HepG2 (cell line): ENCODE measurements around the gene UBE2I. TPM values are rescaled to one million over a fixed set of nuclear protein-coding genes. Genes with fewer than 3 reads are reported as not detected.

Source experiments
- HHEX ChIP-seq: IDR thresholded peaks from 2 replicates; pipeline ENCODE4 v1.6.1; 2016; ENCODE audit warnings: control low read depth
- HNRNPH1 ChIP-seq: fragments of 200-400 bp; formaldehyde crosslinking; optimal IDR thresholded peaks from 2 replicates; pipeline ENCODE3; 2017; ENCODE audit warnings: mild to moderate bottlenecking, low read depth, low read length
- KDM5B ChIP-seq: sonication (generic); formaldehyde crosslinking; IDR thresholded peaks from 2 replicates; pipeline ENCODE4 v1.4.0; 2020; ENCODE audit warnings: missing genetic modification reagents, mild to moderate bottlenecking, borderline replicate concordance
- MTF2 ChIP-seq: sonication (generic); formaldehyde crosslinking; IDR thresholded peaks from 2 replicates; pipeline ENCODE4 v1.5.0; 2020; ENCODE audit warnings: missing genetic modification reagents, borderline replicate concordance
- PLRG1 ChIP-seq: fragments of 450-650 bp; conservative IDR thresholded peaks from 2 replicates; pipeline ENCODE4 v1.6.1; 2016
- SMARCC2 ChIP-seq: fragments of 450-650 bp; IDR thresholded peaks from 2 replicates; pipeline ENCODE4 v1.6.1; 2017; ENCODE audit warnings: antibody characterized with exemption, mild to moderate bottlenecking
- TP53 ChIP-seq: sonication (generic); formaldehyde crosslinking; conservative IDR thresholded peaks from 2 replicates; pipeline ENCODE4 v1.4.0; 2020; ENCODE audit warnings: missing genetic modification reagents
- ZFP37 ChIP-seq: sonication (generic); formaldehyde crosslinking; IDR thresholded peaks from 2 replicates; pipeline ENCODE4 v1.4.0; 2020; ENCODE audit warnings: missing genetic modification reagents, borderline replicate concordance
- ZFP41 ChIP-seq: sonication (generic); formaldehyde crosslinking; IDR thresholded peaks from 2 replicates; pipeline ENCODE4 v1.4.0; 2020; ENCODE audit warnings: mild to moderate bottlenecking, missing genetic modification reagents, borderline replicate concordance
- ZNF234 ChIP-seq: sonication (generic); formaldehyde crosslinking; conservative IDR thresholded peaks from 2 replicates; pipeline ENCODE4 v1.5.1; 2020; ENCODE audit warnings: mild to moderate bottlenecking, missing genetic modification reagents
- ZNF317 ChIP-seq: sonication (generic); formaldehyde crosslinking; IDR thresholded peaks from 2 replicates; pipeline ENCODE4 v1.5.0; 2020; ENCODE audit warnings: mild to moderate bottlenecking, missing genetic modification reagents
- ZNF430 ChIP-seq: sonication (generic); formaldehyde crosslinking; IDR thresholded peaks from 2 replicates; pipeline ENCODE4 v1.9.0; 2021; ENCODE audit warnings: mild to moderate bottlenecking, missing genetic modification reagents
- ZSCAN21 ChIP-seq: sonication (generic); formaldehyde crosslinking; IDR thresholded peaks from 2 replicates; pipeline ENCODE4 v1.8.0; 2022; ENCODE audit warnings: mild to moderate bottlenecking, missing genetic modification reagents, moderate library complexity, borderline replicate concordance
- polyA plus RNA-seq, 8 experiments: library from polyadenylated mRNA; depleted of rRNA in 3 of 8; stranded (reverse) in 7 of 8; unstranded in 1 of 8; fragments of >200 nt; fragmentation: Illumina TruSeq in 4 of 8; extraction: Trizol in 4 of 8; gene quantifications; 2 replicates each; pipeline versions ENCODE4 v1.2.1 to v1.2.3, GENCODE V29; 2011 to 2016; ENCODE audit warnings: low read depth in 4 of 8, missing spikeins in 1 of 8, mixed read lengths in 1 of 8; ENCODE audit not compliant: insufficient read depth in 1 of 8
- total RNA-seq, 5 experiments: library from RNA; depleted of rRNA; stranded (reverse); fragments of >200 nt; fragmentation: Illumina TruSeq; extraction: Trizol; gene quantifications; 2 replicates each; pipeline ENCODE4 v1.2.3, GENCODE V29; 2016; ENCODE audit warnings: low read depth in 1 of 5
- TF ChIP-seq, protein P1 (sequence below): IDR thresholded peaks from 2 replicates; pipeline ENCODE4 v1.6.1; 2012; ENCODE audit warnings: low read depth, low read length, improper control_type of control experiment
- TF ChIP-seq, protein P2 (sequence below): sonication (generic); formaldehyde crosslinking; IDR thresholded peaks from 2 replicates; pipeline ENCODE4 v1.5.1; 2020; ENCODE audit warnings: mild to moderate bottlenecking, missing genetic modification reagents, moderate library complexity
- TF ChIP-seq, protein P3 (sequence below): sonication (generic); formaldehyde crosslinking; IDR thresholded peaks from 2 replicates; pipeline ENCODE4 v1.8.1; 2023; ENCODE audit warnings: mild to moderate bottlenecking, missing genetic modification reagents
- TF ChIP-seq, protein P4 (sequence below): sonication (generic); formaldehyde crosslinking; conservative IDR thresholded peaks from 2 replicates; pipeline ENCODE4 v1.4.0; 2020; ENCODE audit warnings: mild to moderate bottlenecking, missing genetic modification reagents, moderate library complexity
- TF ChIP-seq, protein P5 (sequence below): sonication (generic); formaldehyde crosslinking; IDR thresholded peaks from 2 replicates; pipeline ENCODE4 v1.4.0; 2020; ENCODE audit warnings: mild to moderate bottlenecking, missing genetic modification reagents

UBE2I gene
- total and polyA plus RNA-seq, 2 of the 13 experiments (the other 11 are each of a cell fraction or from before 2014, with no cell fraction given): 75.8 to 98.9 TPM

DNA sequence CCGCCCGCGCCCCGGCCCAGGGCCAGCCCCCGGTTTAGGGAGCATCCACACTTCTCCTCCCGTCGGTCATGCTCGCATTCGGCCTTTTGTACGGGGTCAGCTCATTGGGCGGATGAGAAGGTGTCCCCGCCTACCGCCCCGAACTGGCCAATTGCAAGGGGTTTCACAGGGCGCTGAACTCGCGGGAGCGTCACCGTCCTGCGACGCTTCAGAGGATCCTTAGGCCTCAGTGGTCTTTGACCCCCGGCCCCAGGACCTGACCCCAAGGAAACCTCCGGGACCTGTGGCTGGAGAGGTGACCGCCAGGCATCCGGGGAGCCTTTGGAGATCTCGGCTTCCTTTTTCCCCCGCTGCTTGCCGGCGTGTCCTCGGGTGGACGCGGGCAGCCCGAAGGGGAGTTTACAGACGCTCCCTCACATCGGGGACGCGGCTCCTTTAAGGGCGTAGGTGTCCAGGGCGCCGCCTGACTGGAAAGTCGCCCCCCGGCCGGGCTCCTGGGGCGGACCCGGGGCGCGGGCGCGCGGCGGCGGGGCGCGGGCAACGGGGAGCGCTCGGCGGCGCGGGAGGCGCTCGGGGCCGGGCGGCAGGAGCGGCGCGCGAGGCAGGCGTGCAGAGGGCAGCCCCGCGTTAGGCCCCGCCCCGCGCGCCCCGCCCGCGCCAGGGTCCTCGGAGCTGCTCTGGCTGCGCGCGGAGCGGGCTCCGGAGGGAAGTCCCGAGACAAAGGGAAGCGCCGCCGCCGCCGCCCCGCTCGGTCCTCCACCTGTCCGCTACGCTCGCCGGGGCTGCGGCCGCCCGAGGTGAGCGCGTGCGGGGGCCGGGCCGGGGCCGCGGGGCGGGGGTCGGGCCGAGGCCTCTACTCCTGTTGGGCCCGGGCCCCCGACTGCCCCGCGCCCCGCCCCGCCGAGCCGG, at the start of gene UBE2I (continued):
- TF ChIP-seq, protein P1, sequence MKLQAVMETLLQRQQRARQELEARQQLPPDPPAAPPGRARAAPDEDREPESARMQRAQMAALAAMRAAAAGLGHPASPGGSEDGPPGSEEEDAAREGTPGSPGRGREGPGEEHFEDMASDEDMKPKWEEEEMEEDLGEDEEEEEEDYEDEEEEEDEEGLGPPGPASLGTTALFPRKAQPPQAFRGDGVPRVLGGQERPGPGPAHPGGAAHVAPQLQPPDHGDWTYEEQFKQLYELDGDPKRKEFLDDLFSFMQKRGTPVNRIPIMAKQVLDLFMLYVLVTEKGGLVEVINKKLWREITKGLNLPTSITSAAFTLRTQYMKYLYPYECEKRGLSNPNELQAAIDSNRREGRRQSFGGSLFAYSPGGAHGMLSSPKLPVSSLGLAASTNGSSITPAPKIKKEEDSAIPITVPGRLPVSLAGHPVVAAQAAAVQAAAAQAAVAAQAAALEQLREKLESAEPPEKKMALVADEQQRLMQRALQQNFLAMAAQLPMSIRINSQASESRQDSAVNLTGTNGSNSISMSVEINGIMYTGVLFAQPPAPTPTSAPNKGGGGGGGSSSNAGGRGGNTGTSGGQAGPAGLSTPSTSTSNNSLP: no peak
- TF ChIP-seq SMARCC2: no peak
- peak; percentile 98 for TF ChIP-seq ZNF430
- no peak for TF ChIP-seq ZFP37 (CRISPR knock-in tag)
- TF ChIP-seq, protein P2, sequence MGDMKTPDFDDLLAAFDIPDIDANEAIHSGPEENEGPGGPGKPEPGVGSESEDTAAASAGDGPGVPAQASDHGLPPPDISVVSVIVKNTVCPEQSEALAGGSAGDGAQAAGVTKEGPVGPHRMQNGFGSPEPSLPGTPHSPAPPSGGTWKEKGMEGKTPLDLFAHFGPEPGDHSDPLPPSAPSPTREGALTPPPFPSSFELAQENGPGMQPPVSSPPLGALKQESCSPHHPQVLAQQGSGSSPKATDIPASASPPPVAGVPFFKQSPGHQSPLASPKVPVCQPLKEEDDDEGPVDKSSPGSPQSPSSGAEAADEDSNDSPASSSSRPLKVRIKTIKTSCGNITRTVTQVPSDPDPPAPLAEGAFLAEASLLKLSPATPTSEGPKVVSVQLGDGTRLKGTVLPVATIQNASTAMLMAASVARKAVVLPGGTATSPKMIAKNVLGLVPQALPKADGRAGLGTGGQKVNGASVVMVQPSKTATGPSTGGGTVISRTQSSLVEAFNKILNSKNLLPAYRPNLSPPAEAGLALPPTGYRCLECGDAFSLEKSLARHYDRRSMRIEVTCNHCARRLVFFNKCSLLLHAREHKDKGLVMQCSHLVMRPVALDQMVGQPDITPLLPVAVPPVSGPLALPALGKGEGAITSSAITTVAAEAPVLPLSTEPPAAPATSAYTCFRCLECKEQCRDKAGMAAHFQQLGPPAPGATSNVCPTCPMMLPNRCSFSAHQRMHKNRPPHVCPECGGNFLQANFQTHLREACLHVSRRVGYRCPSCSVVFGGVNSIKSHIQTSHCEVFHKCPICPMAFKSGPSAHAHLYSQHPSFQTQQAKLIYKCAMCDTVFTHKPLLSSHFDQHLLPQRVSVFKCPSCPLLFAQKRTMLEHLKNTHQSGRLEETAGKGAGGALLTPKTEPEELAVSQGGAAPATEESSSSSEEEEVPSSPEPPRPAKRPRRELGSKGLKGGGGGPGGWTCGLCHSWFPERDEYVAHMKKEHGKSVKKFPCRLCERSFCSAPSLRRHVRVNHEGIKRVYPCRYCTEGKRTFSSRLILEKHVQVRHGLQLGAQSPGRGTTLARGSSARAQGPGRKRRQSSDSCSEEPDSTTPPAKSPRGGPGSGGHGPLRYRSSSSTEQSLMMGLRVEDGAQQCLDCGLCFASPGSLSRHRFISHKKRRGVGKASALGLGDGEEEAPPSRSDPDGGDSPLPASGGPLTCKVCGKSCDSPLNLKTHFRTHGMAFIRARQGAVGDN (CRISPR knock-in tag): peak; percentile 78
- no peak for TF ChIP-seq PLRG1
- TF ChIP-seq, protein P3, sequence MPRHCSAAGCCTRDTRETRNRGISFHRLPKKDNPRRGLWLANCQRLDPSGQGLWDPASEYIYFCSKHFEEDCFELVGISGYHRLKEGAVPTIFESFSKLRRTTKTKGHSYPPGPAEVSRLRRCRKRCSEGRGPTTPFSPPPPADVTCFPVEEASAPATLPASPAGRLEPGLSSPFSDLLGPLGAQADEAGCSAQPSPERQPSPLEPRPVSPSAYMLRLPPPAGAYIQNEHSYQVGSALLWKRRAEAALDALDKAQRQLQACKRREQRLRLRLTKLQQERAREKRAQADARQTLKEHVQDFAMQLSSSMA (CRISPR knock-in tag): peak; percentile 75; the same call in 1 of the 2 replicates
- TF ChIP-seq HNRNPH1: no peak
- TF ChIP-seq HHEX (CRISPR knock-in tag): peak; percentile 33; the same call in 1 of the 2 replicates
- TF ChIP-seq, protein P4, sequence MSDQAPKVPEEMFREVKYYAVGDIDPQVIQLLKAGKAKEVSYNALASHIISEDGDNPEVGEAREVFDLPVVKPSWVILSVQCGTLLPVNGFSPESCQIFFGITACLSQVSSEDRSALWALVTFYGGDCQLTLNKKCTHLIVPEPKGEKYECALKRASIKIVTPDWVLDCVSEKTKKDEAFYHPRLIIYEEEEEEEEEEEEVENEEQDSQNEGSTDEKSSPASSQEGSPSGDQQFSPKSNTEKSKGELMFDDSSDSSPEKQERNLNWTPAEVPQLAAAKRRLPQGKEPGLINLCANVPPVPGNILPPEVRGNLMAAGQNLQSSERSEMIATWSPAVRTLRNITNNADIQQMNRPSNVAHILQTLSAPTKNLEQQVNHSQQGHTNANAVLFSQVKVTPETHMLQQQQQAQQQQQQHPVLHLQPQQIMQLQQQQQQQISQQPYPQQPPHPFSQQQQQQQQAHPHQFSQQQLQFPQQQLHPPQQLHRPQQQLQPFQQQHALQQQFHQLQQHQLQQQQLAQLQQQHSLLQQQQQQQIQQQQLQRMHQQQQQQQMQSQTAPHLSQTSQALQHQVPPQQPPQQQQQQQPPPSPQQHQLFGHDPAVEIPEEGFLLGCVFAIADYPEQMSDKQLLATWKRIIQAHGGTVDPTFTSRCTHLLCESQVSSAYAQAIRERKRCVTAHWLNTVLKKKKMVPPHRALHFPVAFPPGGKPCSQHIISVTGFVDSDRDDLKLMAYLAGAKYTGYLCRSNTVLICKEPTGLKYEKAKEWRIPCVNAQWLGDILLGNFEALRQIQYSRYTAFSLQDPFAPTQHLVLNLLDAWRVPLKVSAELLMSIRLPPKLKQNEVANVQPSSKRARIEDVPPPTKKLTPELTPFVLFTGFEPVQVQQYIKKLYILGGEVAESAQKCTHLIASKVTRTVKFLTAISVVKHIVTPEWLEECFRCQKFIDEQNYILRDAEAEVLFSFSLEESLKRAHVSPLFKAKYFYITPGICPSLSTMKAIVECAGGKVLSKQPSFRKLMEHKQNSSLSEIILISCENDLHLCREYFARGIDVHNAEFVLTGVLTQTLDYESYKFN (CRISPR knock-in tag): peak; percentile 50; the same call in 1 of the 2 replicates
- TF ChIP-seq KDM5B (CRISPR knock-in tag): peak; percentile 95
- TF ChIP-seq MTF2 (CRISPR knock-in tag): no peak
- TF ChIP-seq, protein P5, sequence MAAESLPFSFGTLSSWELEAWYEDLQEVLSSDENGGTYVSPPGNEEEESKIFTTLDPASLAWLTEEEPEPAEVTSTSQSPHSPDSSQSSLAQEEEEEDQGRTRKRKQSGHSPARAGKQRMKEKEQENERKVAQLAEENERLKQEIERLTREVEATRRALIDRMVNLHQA (CRISPR knock-in tag): no peak
- TF ChIP-seq ZSCAN21 (CRISPR knock-in tag): 0 out of 2 replicates have a peak, but pooled peaks have one; percentile 74
- TF ChIP-seq ZNF317 (CRISPR knock-in tag): peak; percentile 84
- TF ChIP-seq ZNF234 (CRISPR knock-in tag): no peak
- 0 out of 2 replicates have a peak, but pooled peaks have one; percentile 55 for TF ChIP-seq TP53 (CRISPR knock-in tag)
- TF ChIP-seq ZFP41 (CRISPR knock-in tag): peak; percentile 65; the same call in 1 of the 2 replicates
